ENCODE measurements around the gene ADIRF.
"Not testable (repeated sequence)": the region's sequence is repeated elsewhere in the genome, so short reads cannot be mapped to it uniquely, and the experiment has no call there.

ADIRF gene

DNA sequence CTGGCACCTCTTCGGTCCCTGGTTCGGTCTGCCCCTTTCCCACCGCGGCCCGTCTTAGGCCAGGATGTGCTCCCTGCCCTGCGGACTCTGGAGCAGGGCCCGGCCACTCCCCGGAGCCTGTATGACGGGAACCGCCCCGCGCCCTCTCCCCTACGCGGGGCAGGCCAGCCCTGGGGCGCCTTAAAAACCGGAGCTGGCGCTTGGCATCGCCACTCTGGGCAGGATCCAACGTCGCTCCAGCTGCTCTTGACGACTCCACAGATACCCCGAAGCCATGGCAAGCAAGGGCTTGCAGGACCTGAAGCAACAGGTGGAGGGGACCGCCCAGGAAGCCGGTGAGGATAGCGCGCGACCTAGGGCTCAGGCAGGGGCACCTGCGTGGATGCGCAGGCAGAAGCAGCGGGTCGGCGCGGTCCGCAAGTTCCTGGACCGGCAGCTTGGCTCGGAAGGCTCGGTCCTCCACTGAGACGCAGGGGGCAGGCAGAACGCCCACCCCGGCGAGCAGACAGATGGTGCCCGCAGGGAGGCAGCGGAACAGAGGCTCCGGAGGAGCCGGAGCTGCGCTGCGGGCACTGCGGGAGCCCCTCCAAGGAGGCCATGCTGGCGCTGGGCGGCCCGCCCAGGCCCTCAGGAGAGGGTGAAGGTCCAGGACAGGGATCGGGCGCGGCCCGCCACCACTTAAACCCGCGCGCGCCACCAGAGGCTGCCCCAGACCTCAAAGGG is at the start of gene ADIRF:
Gene ADIRF (plus strand): TSS at position 212 of the 723 bp plus-strand sequence. CDS start 63 bp downstream, at position 275.
- DNase-seq (ENCODE audit: low read depth, low spot score), result no peak

DNA sequence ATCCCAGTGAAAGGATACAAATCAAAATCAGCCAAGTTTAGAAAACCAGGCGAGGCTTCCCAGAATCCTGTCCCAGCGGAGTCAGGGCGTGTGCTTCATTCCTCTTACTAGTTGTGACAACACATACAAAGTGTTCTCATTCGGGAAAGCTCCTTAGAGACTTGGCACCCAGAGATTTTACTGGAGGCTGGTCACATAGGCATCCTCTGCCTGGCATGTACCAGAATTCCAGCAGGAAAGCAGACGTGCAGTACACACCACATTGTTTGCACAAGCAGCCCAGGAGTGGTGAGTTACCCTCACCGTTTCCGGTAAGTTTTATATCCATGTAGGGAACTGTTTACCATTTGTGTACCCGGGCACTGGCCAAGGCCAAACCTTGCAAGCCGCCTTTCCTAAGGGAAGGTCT is 45.7 kb upstream of the ADIRF start:
- DNase-seq (ENCODE audit: low read depth, low spot score), result no peak

DNA sequence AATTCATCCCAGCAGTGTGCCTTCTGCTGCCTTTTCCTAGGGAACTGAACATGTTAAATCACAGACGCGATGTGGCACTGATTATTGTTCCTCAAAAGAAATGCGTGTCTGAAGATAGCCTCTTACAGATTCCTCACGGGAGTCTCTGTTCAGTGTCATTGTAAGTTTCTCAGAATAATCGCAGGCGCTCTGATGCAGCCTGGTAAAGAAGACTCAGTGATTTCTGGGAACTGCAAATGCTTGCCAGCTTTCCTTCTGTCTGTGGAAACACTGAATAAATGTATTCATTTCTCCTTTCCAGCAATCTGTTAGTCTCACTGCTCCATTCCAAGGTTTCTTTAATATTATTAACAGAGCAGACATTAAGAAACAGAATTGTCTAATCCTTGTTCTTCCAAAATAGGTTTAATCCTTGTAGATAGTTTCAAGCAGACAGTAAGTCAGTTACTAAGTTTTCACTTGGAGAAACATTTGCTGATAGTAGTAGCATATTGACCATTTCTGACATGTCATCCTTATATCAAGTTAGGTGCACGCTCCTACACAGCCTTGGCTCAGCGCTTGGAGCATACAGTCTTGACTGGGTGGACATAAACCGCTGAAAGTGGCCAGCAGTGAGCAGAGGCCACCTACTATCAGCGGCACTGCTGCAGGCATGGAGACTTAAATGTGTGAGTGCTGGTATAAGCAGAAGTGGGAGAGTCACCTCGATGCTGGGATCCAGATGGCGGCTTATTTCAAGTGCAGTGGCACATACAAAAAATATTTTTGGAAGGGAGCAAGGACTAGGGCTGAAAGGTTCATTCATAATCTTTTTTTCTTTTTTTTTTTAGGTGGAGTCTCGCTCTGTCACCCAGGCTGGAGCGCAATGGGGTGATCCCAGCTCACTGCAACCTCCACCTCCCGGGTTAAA is 38.6 kb upstream of the ADIRF start:
- no peak for DNase-seq (ENCODE audit: low read depth, low spot score)

DNA sequence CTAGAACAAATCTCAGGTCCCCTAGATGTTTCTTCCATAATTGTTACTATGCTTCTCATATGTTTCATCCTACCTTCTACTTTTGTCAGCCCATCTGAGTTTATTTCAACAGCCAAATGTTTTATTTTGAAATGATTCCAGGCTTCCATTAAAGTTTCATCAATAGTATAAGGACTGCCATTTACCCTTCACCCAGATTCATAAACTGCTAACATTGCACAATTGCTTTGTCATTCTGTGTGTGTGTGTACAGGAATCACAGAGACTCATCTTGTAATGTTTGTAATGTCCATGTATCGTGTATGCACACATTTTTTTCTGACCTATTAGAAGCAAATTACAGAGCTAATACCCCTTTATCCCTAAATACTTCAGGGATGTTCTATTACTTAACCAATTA is 36.4 kb upstream of the ADIRF start:
- no peak for DNase-seq (ENCODE audit: low read depth, low spot score)

DNA sequence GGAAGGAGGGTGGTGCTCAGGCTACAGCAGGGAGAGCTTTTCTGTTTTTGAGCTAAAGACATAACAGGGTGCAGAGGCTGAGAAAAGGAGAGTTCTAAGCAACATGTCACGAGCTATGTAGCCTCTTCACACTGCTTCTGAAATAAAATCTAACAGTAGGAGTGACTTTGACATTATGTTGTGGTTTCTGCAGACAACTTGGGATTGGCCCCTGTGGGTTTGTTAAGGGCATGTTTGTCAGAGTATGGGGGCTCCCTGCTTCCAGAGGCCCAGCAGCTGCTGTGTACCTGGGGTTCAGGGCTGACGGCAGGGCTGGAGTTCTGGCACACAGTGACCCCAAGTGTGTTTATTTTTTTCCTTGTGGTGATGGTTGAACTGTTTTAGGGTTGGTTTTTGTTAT is 35.6 kb upstream of the ADIRF start:
- DNase-seq (ENCODE audit: low read depth, low spot score), result no peak

DNA sequence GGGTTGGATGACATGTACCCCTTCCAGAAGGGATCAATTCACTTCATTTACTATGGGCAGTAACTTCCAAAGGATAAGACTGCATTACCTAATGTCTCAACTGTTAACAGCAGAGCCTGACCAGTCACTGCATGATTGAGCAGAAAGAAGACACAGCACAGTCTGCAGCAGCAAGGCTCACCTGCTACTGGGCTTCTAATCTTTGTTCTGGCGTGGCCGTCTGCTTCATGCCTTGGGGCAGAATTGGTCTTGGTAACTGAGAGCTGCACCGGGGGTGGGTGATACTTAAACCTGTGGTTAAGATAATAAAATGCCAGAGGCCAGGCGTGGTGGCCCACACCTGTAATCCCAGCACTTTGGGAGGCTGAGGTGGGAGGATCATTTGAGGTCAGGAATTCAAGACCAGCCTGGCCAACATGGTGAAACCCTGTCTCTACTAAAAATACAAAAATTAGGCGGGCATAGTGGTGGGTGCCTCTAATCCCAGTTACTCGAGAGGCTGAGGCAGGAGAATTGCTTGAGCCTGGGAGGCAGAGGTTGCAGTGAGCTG is 34.0 kb upstream of the ADIRF start:
- not testable (repeated sequence) for DNase-seq (ENCODE audit: low read depth, low spot score)

DNA sequence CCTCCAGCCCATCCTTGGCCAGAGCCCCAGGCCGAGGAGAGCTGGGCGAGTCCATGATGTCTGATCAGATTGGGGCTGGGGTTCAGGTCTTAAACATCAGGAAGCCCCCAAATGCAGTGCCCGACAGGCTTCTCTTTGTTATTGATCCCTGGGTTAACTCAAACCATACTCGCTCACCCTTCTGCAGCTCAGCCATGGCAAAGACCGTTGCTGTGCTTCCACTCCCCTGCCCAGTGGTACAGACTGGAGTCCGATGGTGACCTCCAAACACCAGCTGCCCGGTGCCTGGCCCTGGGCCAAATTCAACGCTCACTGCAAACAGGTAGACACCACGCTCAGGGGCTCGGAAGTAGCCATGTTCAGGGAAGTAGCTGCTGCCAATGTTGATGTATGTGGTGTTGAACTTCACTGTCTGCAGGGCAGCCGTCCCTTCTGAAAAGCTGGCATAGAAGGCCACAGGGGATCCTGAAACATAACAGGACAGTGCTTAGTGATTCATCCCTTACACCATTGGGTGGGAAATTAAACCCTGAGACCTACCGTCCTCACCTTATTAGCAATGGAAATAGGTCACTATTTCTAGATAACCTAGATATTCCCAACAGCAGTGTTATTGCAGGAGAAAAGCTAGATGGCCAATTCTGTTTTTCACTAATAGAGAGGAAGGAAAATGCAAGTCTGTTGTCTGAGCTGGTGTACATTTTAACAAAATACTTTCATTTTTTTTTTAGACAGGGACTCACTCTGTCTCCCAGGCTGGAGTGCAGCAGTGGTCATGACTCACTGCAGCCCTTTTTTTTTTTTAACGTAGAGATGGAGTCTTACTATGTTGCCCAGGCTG is 31.4 kb upstream of the ADIRF start:
- peak; percentile 42 for DNase-seq (ENCODE audit: low read depth, low spot score)

DNA sequence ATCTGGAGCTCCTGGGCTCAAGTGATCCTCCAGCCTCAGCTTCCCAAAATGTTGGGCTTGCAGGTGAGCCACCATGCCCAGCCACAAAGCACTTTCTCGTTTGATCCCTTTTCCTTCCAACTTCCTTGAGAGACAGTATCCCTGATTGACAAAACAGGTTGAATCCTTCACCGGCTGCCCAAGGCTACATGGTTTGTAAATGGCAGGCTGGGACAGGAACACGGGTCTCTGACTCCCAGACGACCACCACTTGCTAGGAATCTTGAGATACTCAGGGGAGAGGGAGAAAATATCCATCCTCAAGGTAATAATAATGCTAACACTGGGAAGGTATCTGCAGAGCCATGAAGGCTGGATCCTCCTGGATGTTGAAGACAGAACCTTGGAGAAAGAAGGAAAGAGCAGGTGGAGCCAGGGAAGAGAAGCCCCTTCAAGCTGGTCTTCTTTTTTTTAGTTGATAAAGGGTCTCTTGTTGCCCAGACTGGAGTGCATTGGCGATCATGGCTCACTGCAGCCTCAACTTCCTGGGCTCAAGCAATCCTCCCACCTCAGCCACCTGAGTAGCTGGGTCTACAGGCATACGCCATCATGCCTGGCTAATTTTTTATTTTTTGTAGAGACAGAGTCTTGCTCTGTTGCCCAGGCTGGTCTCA is 30.7 kb upstream of the ADIRF start:
- DNase-seq (ENCODE audit: low read depth, low spot score), result no peak

DNA sequence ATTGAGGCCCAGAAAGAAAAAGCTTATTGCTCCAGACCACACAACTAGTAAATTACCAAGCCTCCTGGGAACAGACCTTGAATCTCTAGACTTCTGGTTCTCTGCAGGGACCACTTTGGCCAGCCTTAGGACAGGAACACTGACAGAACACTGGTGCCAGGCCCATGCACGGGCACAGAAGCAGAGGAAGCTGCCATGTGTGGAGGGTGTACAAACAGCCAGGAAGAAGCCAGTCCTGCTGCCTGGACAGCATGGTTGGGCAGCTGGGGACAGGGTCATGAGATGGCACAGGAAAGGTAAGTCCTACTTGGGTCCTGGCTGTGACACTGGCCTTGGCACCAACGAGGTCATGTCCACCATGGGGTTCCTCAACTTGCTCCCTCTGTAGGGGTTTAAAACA is 30.0 kb upstream of the ADIRF start:
- DNase-seq (ENCODE audit: low read depth, low spot score), result no peak

DNA sequence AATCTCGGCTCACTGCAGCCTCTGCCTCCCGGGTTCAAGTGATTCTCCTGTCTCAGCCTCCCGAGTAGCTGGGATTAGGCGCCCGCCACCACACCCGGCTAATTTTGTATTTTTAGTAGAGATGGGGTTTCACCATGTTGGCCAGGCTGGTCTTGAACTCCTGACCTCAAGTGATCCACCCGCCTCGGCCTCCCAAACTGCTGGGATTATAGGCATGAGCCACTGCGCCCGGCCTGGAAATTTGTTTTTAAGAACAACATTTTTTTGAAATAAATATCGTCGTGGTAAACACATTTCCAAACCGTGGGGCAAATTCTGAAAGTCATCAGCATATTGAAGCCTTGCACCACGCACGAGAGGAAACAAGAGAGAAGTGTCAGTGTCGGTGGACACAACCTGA is 28.2 kb upstream of the ADIRF start:
- not testable (repeated sequence) for DNase-seq (ENCODE audit: low read depth, low spot score)

DNA sequence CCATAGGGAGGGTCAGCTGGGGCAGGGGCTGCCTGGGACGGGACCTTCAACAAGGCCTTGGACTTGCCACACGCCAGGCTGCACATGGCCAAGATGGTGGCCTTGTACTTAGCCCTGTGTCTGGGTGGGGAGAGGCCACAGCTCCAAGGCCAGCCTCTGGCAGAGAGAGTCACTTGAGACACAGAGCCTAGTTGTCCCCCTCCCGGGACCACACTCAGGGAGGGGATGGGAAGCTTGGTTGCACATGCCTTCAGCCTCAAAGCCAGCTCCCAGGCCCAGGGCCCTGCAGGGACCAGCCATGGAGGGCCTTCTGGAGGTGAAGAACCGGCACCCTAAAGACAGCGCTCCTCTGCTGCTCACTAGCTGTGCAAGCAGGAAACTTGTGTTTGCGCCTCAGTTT is 27.6 kb upstream of the ADIRF start:
- no peak for DNase-seq (ENCODE audit: low read depth, low spot score)

DNA sequence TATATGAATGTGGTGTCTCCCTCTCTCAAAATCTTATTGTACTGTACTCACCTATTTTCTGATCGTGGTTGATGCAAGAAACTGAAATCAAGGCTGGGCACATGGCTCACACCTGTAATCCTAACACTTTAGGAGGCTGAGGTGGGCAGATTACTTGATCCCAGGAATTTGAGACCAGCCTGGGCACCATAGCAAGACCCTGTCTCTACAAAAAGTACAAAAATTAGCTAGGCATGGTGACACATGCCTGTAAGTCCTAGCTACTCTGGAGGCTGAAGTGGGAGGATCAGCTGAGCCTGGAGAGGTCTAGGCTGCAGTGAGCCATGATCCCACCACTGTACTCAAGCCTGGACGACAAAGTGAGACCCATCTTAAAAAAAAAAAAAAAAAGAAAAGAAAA is 26.9 kb upstream of the ADIRF start:
- no peak for DNase-seq (ENCODE audit: low read depth, low spot score)

DNA sequence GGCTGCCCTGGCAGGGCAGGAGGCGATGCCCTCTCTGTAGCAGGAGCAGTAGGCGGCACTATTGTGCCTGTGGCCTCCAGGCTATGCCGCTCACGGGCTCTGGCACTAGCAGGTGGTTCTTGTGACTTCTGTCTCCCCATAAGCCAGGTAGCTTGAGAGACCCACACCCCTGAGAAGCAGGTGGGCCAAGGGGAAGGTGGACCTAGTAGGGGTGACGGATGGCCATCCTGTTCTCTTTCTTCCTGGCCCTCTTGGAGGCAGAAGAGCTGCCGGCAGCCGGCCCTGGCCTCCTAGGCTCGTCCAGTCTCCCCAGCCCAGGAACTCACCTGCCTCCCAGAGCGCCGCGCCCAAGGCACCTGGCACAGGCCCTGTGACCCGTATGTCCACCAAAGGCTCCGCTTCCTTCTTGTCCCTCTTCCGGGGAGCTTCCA is 26.3 kb upstream of the ADIRF start:
- no peak for DNase-seq (ENCODE audit: low read depth, low spot score)

DNA sequence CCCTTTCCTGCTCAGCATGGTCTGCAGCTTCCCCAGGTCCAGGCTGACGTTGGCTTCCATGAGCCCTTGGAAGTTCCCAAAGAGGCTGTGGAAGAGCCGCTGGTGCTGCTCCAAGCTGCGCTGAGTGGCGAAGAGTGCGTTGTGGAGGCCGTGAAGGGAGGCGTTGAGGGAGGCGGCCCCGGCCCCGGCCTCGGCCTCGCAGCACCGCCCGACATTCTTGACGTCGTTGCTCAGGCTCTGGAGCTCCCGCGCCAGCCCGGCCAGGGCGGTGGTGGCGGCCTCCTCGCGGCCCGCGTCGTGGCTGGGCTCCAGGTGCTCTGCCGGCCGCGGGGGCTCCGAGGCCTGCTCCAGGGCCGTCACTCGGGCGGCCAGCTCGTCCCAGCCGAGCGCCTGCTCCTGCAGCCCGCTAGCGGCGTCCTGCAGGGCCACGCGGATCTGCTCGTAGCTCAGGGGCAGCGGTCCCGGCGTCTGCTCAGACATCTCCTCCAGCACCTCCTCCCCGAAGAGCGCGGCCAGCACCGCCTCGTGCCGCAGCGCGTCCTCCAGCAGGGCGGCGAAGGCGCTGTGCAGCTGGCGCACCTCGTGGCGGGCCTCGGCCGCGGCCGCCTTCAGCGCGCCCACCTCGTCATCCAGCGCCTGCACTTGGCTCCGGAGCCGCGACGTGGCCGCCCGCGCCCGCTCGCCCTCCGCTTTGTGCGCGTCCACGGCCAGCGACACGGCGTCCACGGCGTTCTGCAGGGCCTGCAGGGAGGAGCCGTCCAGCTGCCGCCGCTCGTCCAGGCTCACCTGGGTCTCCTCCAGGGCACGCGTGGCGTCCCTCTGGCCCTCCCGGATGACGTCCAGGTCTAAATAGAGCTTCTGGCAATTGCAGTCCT is 25.6 kb upstream of the ADIRF start:
- DNase-seq (ENCODE audit: low read depth, low spot score), result no peak

DNA sequence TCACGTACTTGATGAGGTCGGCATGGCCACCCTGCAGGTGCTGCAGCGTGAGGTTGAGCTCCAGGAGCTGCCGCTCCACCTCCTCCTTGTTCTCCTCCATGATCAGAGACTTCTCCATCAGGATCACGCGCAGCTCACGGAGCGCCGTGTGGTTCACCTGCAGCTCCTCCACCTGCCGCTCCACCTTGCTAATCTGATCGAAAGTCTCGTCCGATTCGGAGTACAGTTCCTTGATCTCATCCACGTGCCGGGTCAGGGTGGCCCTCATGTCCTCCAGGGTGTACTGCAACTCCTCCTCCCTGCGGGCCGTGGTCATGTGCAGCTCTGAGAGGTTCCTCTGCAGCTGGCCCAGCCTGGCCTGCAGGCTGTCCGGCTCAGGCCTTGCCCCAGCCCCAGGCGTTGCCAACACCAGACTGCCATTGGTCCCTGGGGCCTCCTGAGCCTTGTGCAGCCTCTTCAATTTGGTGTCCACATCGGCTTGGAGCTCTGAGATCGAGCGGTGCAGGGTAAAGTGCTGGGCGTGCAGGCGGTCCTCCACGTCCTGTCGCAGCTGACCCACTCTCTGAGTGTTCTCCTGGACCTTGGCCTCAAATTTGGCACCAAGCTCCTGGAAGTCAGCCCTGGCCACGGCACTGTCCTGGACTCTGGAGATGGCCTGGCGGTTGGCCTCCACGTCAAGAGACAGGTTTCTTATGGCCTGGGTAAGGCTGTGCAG is 24.8 kb upstream of the ADIRF start:
- DNase-seq (ENCODE audit: low read depth, low spot score), result no peak

DNA sequence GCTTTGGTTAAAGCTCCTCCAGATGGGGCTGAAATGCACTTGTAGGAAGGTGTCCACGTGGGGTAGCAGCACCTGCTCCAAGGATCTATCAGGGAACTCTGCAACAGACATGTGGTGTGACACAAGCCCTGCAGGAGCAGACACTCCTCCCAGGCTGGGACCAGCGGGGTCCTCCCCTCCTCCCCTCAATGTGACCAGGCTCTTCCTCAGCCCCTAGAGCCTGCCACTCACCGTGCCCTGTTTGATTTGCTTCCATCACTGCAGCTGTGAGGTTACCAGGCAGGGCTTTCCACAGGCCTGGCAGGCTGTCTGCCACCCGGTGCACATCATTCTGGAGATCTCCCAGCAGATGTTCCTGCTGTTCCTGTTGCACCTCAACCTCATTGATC is 24.3 kb upstream of the ADIRF start:
- no peak for DNase-seq (ENCODE audit: low read depth, low spot score)

DNA sequence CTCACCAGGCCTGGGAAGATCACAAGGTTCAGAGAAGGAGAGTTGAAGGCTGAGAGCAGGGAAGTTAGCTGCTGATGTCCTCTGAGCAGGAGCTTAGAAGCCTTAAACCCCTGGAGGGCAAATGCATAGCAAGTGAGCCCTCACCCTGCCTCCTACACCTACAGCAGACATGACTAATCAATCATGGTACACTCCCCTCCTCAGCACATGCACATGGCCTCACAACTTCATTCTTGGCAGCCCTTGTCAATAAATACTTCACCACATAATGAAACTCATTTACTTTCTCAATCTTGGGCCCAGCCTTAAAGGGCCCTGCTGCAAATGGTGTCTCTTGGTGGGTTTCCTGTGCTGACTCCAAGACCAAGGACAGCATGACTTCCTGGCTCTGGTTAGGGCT is 23.8 kb upstream of the ADIRF start:
- DNase-seq (ENCODE audit: low read depth, low spot score), result no peak

DNA sequence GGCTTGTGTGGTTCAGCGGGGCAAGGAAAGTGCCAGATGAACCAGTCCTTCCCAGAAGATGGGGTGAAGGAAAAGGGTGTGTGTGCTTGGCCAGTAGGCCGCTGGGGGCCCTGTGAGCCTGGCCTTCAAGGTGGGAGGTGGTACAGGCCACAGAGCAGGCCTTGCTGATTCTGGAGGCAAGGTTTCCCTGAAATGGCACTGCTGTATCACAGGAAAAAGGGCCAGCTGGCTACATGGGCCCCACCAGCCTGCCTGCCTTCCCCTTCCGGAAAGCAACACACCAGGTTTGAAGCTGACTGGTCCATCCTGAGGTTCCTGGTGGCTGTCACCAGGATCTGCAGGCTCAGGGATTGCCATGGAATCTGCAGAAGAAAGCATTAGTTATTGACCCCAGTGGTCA is 23.4 kb upstream of the ADIRF start:
- DNase-seq (ENCODE audit: low read depth, low spot score), result no peak

DNA sequence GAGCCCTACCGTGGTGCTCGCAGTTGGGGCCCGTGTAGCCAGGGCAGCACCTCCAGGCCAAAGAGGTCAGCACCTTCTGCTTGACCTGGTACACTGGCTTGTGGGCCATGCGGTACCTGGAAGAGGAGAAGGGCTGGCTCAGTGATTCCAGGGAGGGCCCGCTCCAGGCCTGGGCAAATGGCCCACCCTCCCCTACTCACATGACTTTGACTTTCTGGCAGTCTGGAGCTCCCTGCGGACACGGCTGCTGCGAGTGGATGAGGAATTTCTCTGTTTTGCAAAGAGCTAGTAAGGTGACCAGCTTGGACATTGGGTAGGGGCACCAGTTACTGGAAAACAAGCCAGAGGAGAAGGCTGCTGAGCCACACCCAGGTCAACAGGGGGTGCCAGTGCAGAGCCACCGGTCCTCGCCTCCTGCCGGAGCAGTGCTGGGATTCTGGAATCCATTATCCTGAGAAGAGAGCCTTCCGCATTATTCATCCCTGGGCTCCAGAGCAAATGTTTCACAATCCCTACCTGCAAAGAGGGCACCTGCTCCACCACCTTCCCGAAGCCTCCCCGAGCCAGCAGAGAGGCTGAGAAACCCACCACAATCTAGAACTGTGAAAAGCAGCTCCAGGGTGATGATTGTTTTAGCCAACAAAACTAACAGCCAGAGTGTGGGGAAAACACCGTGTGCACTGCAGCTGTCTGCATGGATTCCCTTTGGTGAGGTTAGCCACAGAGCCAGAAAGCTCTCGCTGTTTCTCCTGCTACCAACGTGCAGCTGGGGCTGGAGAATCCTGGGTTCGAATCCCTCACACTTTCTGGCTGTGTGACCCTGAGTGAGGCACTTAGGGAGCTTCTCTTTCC is 22.7 kb upstream of the ADIRF start:
- DNase-seq (ENCODE audit: low read depth, low spot score), result peak; percentile 47
